ENCODE results near the gene PCSK5.

The PCSK5 gene

GRCh38 chr9:76373784-76374474 lies 483.5 kb downstream of the PCSK5 start:
- TF ChIP-seq ZNF274 (IDR thresholded peaks at IDR 0.05; ENCODE audit: low read depth, low read length), result no peak
- H3K4me3 ChIP-seq (ENCODE audit: low read length), result no peak overlapping the region

- no peak overlapping the region for H3K4me3 ChIP-seq (ENCODE audit: low read length)
- TF ChIP-seq ZNF274 (IDR thresholded peaks at IDR 0.05; ENCODE audit: low read depth, low read length), result no peak
These were observed 484.5 kb downstream of the PCSK5 start for GRCh38 chr9:76374783-76375559.

GRCh38 chr9:76377791-76378190 lies 487.3 kb downstream of the PCSK5 start:
- TF ChIP-seq ZNF274 (IDR thresholded peaks at IDR 0.05; ENCODE audit: low read depth, low read length), result no peak
- H3K4me3 ChIP-seq (ENCODE audit: low read length), result no peak overlapping the region

GRCh38 chr9:76378367-76379073 lies 488.0 kb downstream of the PCSK5 start:
- H3K4me3 ChIP-seq (ENCODE audit: low read length), result no peak overlapping the region

GRCh38 chr9:76379494-76379893 lies 489.0 kb downstream of the PCSK5 start:
- H3K4me3 ChIP-seq (ENCODE audit: low read length), result no peak overlapping the region
- no peak for TF ChIP-seq ZNF274 (IDR thresholded peaks at IDR 0.05; ENCODE audit: low read depth, low read length)

More at GRCh38 chr9:76378367-76379073, 488.0 kb downstream of the PCSK5 start:
- TF ChIP-seq ZNF274 (IDR thresholded peaks at IDR 0.05; ENCODE audit: low read depth, low read length), result no peak

- no peak overlapping the region for H3K4me3 ChIP-seq (ENCODE audit: low read length)
- no peak for TF ChIP-seq ZNF274 (IDR thresholded peaks at IDR 0.05; ENCODE audit: low read depth, low read length)
These were observed 500.2 kb downstream of the PCSK5 start for GRCh38 chr9:76390656-76391055.

GRCh38 chr9:76394195-76394959 lies 503.9 kb downstream of the PCSK5 start, which contains the start of gene RFK:
Gene RFK, minus strand, starts transcription at chr9:76394426. Its CDS starts 255 bp downstream, at chr9:76394171.
- no peak for TF ChIP-seq ZNF274 (IDR thresholded peaks at IDR 0.05; ENCODE audit: low read depth, low read length)
- peak within 1 kb of the TSS; percentile 94 for H3K4me3 ChIP-seq (ENCODE audit: low read length)

GRCh38 chr9:76394960-76395252 lies 504.4 kb downstream of the PCSK5 start:
- H3K4me3 ChIP-seq (ENCODE audit: low read length), result peak overlapping the region; percentile 75
- no peak for TF ChIP-seq ZNF274 (IDR thresholded peaks at IDR 0.05; ENCODE audit: low read depth, low read length)

GRCh38 chr9:76395381-76395780 lies 504.9 kb downstream of the PCSK5 start:
- no peak for TF ChIP-seq ZNF274 (IDR thresholded peaks at IDR 0.05; ENCODE audit: low read depth, low read length)
- peak overlapping the region; percentile 10; the same call in 1 of the 2 replicates for H3K4me3 ChIP-seq (ENCODE audit: low read length)

- no peak overlapping the region for H3K4me3 ChIP-seq (ENCODE audit: low read length)
These were observed 505.7 kb downstream of the PCSK5 start for GRCh38 chr9:76396144-76396543.

GRCh38 chr9:76396597-76396996 lies 506.1 kb downstream of the PCSK5 start:
- no peak for TF ChIP-seq ZNF274 (IDR thresholded peaks at IDR 0.05; ENCODE audit: low read depth, low read length)
- H3K4me3 ChIP-seq (ENCODE audit: low read length), result no peak overlapping the region

More at GRCh38 chr9:76396144-76396543, 505.7 kb downstream of the PCSK5 start:
- TF ChIP-seq ZNF274 (IDR thresholded peaks at IDR 0.05; ENCODE audit: low read depth, low read length), result no peak

- H3K4me3 ChIP-seq (ENCODE audit: low read length), result no peak overlapping the region
- TF ChIP-seq ZNF274 (IDR thresholded peaks at IDR 0.05; ENCODE audit: low read depth, low read length), result no peak
These were observed 509.4 kb downstream of the PCSK5 start for GRCh38 chr9:76399856-76400255.

- no peak overlapping the region for H3K4me3 ChIP-seq (ENCODE audit: low read length)
- TF ChIP-seq ZNF274 (IDR thresholded peaks at IDR 0.05; ENCODE audit: low read depth, low read length), result no peak
These were observed 510.1 kb downstream of the PCSK5 start for GRCh38 chr9:76400534-76401096.

GRCh38 chr9:76401176-76401575 lies 510.7 kb downstream of the PCSK5 start:
- no peak for TF ChIP-seq ZNF274 (IDR thresholded peaks at IDR 0.05; ENCODE audit: low read depth, low read length)
- H3K4me3 ChIP-seq (ENCODE audit: low read length), result no peak overlapping the region
